ENCODE results near the gene RSPO3.

The RSPO3 gene

DNA sequence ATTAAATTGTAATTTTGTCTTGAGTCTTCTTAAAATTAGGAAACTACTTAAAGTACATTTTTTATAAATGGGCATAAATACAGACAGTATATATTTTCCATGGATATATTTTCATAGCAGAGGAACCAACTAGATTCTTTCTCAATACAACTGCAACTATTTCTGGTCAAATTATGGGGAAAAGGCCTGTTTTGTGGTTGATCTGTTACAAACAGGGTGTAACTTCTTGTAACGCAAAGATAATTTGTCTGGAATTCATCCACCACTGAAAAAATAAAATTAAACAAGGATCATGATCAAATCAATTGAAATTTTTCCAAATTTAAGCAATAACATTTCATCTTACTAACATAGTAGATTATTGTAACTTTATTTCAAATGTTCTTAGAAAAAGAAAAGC is 81.0 kb downstream of the RSPO3 start:
- no peak for DNase-seq (ENCODE audit: extremely low read depth, insufficient read length)

DNA sequence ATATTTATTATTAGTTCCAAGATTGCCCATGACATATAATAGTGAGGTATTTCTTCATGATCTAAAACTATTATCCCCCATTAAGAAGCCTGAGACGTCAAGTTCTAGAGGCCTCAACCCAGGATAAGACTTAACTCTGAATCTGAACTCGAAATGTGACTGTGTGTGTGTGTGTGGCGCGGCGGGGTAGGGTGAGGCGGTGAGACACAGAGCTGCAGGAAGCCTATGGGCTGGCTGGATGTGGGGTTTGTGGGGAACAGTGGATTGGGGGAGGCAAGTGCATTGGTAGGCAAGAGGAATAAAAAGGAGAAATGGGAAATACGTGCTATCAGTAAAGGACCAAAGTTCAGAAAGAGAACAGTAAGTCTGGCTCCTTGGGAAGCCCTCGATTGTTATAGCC is 81.6 kb downstream of the RSPO3 start:
- H3K36me3 ChIP-seq (ENCODE audit: control insufficient read depth, insufficient read depth, low read length) = no peaks in the 10 kb centered on the region
- no peak overlapping the region for H3K4me3 ChIP-seq (replicated peaks; ENCODE audit: low read depth, low read length)
- TF ChIP-seq, protein P1, sequence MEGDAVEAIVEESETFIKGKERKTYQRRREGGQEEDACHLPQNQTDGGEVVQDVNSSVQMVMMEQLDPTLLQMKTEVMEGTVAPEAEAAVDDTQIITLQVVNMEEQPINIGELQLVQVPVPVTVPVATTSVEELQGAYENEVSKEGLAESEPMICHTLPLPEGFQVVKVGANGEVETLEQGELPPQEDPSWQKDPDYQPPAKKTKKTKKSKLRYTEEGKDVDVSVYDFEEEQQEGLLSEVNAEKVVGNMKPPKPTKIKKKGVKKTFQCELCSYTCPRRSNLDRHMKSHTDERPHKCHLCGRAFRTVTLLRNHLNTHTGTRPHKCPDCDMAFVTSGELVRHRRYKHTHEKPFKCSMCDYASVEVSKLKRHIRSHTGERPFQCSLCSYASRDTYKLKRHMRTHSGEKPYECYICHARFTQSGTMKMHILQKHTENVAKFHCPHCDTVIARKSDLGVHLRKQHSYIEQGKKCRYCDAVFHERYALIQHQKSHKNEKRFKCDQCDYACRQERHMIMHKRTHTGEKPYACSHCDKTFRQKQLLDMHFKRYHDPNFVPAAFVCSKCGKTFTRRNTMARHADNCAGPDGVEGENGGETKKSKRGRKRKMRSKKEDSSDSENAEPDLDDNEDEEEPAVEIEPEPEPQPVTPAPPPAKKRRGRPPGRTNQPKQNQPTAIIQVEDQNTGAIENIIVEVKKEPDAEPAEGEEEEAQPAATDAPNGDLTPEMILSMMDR (IDR thresholded peaks at IDR 0.05; ENCODE audit: insufficient read depth, low read length, poor library complexity, severe bottlenecking) = no peak

More for the DNA sequence above, 81.0 kb downstream of the RSPO3 start:
- TF ChIP-seq, protein P1 (IDR thresholded peaks at IDR 0.05; ENCODE audit: insufficient read depth, low read length, poor library complexity, severe bottlenecking) = no peak
- H3K4me3 ChIP-seq (replicated peaks; ENCODE audit: low read depth, low read length) = no peak overlapping the region
- no peaks in the 10 kb centered on the region for H3K27me3 ChIP-seq (replicated peaks; ENCODE audit: control insufficient read depth, insufficient read depth, low read length)
- no peaks in the 10 kb centered on the region for H3K36me3 ChIP-seq (ENCODE audit: control insufficient read depth, insufficient read depth, low read length)

DNA sequence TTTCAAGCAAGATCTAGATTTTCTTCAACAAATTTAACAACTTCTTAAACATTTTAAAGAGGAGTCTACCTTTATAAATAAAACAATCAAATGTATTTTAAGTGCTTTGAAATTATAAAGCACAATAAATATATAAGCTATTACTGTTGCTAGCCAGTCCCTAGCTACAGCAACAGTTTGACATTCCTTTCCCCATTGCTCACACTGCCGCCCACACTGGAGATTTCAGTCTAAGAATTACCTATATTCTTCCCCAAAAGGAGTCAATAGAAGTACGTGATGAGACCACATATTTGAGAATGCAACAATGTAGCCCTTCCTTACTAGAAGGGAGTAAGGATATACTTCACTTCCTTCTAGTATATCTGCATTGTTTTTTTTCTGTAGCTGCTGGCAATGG is 82.8 kb downstream of the RSPO3 start:
- DNase-seq (ENCODE audit: extremely low read depth, insufficient read length) = no peak
- no peaks in the 10 kb centered on the region for H3K27me3 ChIP-seq (replicated peaks; ENCODE audit: control insufficient read depth, insufficient read depth, low read length)
- no peak overlapping the region for H3K4me3 ChIP-seq (replicated peaks; ENCODE audit: low read depth, low read length)
- no peaks in the 10 kb centered on the region for H3K36me3 ChIP-seq (ENCODE audit: control insufficient read depth, insufficient read depth, low read length)
- TF ChIP-seq, protein P1 (IDR thresholded peaks at IDR 0.05; ENCODE audit: insufficient read depth, low read length, poor library complexity, severe bottlenecking) = no peak

More for the DNA sequence above, 81.6 kb downstream of the RSPO3 start:
- no peak for DNase-seq (ENCODE audit: extremely low read depth, insufficient read length)
- H3K27me3 ChIP-seq (replicated peaks; ENCODE audit: control insufficient read depth, insufficient read depth, low read length) = no peaks in the 10 kb centered on the region

DNA sequence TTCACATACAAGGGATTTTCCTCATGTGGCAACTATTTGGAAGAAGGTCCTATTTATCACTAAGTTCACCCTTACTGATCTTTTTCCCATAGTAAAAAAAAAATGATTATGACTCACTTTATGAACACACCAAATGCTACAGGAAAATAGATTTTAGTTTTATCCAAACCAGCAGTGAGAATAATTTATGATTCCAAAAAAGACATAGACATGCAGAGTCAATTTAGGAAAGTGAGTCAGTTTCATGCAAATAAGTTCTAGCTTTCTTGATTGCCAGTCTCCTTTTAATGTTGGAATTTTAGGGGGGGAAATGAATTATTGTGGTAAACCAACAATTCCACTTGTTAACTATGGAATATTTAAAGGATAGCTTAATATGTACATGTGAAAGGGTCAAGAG is 84.2 kb downstream of the RSPO3 start:
- no peak for DNase-seq (ENCODE audit: extremely low read depth, insufficient read length)
- H3K4me3 ChIP-seq (replicated peaks; ENCODE audit: low read depth, low read length) = no peak overlapping the region
- no peaks in the 10 kb centered on the region for H3K27me3 ChIP-seq (replicated peaks; ENCODE audit: control insufficient read depth, insufficient read depth, low read length)
- H3K36me3 ChIP-seq (ENCODE audit: control insufficient read depth, insufficient read depth, low read length) = no peaks in the 10 kb centered on the region
- TF ChIP-seq, protein P1 (IDR thresholded peaks at IDR 0.05; ENCODE audit: insufficient read depth, low read length, poor library complexity, severe bottlenecking) = no peak

DNA sequence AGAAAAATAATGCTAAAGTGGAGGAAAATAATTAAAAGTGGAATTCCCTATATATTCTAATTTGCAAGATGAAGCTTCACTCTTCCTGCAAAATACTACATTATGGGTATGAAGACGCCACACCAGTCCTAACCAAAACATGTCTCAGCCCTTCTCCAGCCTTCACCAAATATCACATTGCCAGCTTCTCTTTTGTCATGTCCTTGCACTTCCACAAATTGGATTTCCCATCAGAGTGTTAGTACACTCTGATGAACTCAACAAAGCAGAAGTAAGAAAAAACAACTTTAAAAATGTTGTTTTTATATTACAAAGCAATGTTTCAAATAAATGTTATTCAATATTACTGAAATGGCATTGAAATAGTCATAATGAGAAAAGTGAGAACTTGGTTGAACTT is 85.8 kb downstream of the RSPO3 start:
- no peak for DNase-seq (ENCODE audit: extremely low read depth, insufficient read length)
- TF ChIP-seq, protein P1 (IDR thresholded peaks at IDR 0.05; ENCODE audit: insufficient read depth, low read length, poor library complexity, severe bottlenecking) = no peak
- Histone ChIP-seq H3K4me3 (replicated peaks; ENCODE audit: low read depth, low read length) (no peak overlapping the region), H3K27me3 (replicated peaks; ENCODE audit: control insufficient read depth, insufficient read depth, low read length) (no peaks in the 10 kb centered on the region; the same call in 1 of the 2 replicates), H3K36me3 (ENCODE audit: control insufficient read depth, insufficient read depth, low read length) (no peaks in the 10 kb centered on the region)

DNA sequence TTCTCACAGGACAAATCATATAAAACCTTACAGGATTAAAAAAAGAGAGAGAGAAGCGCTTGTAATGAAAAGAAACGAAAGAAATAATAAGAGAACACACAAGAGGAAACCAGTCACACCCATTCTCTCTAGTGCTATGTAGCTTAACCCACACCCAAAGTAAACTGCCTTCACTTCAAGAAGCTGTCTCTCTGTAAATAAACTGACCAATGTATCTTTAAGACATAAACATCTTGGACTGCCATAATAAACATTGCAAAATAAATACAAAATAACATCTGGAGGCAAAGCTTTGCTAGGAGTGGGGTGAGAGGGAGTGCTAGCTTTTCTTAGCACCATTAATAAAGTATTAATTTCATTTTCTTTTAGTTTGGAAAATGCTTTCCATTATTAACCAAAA is 86.6 kb downstream of the RSPO3 start:
- TF ChIP-seq, protein P1 (IDR thresholded peaks at IDR 0.05; ENCODE audit: insufficient read depth, low read length, poor library complexity, severe bottlenecking) = no peak
- H3K4me3 ChIP-seq (replicated peaks; ENCODE audit: low read depth, low read length) = no peak overlapping the region
- no peak for DNase-seq (ENCODE audit: extremely low read depth, insufficient read length)
- no peaks in the 10 kb centered on the region for H3K36me3 ChIP-seq (ENCODE audit: control insufficient read depth, insufficient read depth, low read length)
- H3K27me3 ChIP-seq (replicated peaks; ENCODE audit: control insufficient read depth, insufficient read depth, low read length) = no peaks in the 10 kb centered on the region; the same call in 1 of the 2 replicates

Measured in GM06990 (cell line).